PC-3 (cell line): Measurements from ENCODE around the gene PPCDC.

Source experiments
- EZH2phosphoT487 ChIP-seq: fragments of 300-600 bp; sonication (generic); IDR thresholded peaks from 2 replicates; pipeline ENCODE4 v1.6.1; 2018; ENCODE audit warnings: mild to moderate bottlenecking, antibody characterized with exemption, low read length, borderline replicate concordance
- TF ChIP-seq, protein P1 (sequence below): fragments of 300-600 bp; sonication (generic); conservative IDR thresholded peaks from 2 replicates; pipeline ENCODE4 v1.5.1; 2017; ENCODE audit warnings: antibody characterized with exemption, low read depth, mild to moderate bottlenecking, low read length

DNA sequence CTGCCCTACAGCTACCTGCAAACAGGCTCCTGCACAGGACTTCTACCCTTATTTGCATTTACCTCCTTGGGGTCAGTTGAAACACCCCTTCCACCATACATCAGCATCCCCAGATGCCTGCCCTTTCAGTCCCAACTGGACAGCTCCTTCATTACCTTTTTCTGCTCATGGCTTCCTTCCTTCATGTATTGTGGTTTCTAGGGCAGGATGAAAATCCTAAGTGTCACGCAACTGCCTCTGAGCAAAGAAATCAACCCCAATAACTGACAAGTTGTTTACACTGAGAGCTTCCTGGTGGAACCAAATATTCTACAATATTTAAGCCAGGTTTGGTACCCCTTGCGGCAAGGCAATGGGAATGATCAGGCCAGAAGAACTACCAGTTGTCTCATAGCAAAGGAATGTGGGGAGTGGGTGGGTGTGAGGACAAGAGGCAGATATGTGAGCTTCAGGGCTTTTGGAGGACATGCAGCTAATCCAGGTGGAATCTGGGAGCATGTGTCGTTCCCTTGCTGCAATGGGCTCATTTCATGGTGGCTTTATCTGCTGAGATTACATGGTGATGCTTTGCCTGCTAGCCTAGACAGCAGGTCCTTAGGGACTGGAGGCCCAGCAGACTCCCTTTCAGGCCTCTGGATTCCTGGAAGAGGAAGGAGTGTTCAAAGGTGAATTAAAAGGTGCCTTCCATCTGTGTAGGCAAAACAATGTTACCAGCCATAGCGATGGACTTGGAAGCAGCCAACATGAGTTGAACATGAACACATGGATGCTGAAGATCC, 34.9 kb downstream of the PPCDC start:
- TF ChIP-seq, protein P1, sequence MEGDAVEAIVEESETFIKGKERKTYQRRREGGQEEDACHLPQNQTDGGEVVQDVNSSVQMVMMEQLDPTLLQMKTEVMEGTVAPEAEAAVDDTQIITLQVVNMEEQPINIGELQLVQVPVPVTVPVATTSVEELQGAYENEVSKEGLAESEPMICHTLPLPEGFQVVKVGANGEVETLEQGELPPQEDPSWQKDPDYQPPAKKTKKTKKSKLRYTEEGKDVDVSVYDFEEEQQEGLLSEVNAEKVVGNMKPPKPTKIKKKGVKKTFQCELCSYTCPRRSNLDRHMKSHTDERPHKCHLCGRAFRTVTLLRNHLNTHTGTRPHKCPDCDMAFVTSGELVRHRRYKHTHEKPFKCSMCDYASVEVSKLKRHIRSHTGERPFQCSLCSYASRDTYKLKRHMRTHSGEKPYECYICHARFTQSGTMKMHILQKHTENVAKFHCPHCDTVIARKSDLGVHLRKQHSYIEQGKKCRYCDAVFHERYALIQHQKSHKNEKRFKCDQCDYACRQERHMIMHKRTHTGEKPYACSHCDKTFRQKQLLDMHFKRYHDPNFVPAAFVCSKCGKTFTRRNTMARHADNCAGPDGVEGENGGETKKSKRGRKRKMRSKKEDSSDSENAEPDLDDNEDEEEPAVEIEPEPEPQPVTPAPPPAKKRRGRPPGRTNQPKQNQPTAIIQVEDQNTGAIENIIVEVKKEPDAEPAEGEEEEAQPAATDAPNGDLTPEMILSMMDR, result no peak
- no peak for TF ChIP-seq EZH2phosphoT487
